IMR-90 (cell line): ENCODE measurements around the gene RALGAPB. TPM values are rescaled to one million over a fixed set of nuclear protein-coding genes. Genes with fewer than 3 reads are reported as not detected.

Source experiments
- ATAC-seq: fragments of 200-7000 bp; cut with Tn5 transposase; 2 replicates; pipeline ENCODE4 v1.9.1; 2020; ENCODE audit warnings: low read depth, mild to moderate bottlenecking, moderate library complexity
- BruUV-seq: library from RNA; stranded (reverse); fragments of 400-500 nt; replicated peaks from 2 replicates; lab custom pipeline; 2021; lab: Mats Ljungman, UMichigan
- CTCF ChIA-PET: fragments of 300-600 bp; formaldehyde crosslinking; extraction: SDS; loops from one replicate; lab custom pipeline; 2021; ENCODE audit warnings: antibody characterized with exemption; lab: Yijun Ruan, JAX
- POLR2A ChIA-PET: fragments of 300-600 bp; sonication (Branson Sonifier 250); formaldehyde crosslinking; loops from one replicate; lab custom pipeline; 2022; ENCODE audit warnings: antibody characterized with exemption; ENCODE audit not compliant: unreplicated experiment; lab: Charles Lee
- DNase-seq: peaks from one replicate; pipeline ENCODE4 v3.0.0; 2013
- H2AFZ ChIP-seq: replicated peaks from 2 replicates; pipeline ENCODE3; 2013; ENCODE audit warnings: low read length, mild to moderate bottlenecking; ENCODE audit not compliant: poor library complexity
- H2AK5ac ChIP-seq: 2 replicates; pipeline ENCODE4 v1.6.1; 2013; ENCODE audit warnings: low read depth, low read length, inconsistent platforms
- H2AK9ac ChIP-seq: replicated peaks from 2 replicates; pipeline ENCODE3; 2013; ENCODE audit warnings: mild to moderate bottlenecking, low read depth, low read length, moderate library complexity; ENCODE audit not compliant: poor library complexity
- H2BK120ac ChIP-seq: 2 replicates; pipeline ENCODE4 v1.6.1; 2013; ENCODE audit warnings: low read depth, low read length, inconsistent platforms
- H2BK15ac ChIP-seq: 3 replicates; pipeline ENCODE4 v1.6.1; 2013; ENCODE audit warnings: low read depth, low read length, inconsistent platforms
- H2BK20ac ChIP-seq: 2 replicates; pipeline ENCODE4 v1.6.1; 2013; ENCODE audit warnings: low read depth, mild to moderate bottlenecking, inconsistent platforms, low read length, moderate library complexity
- H2BK5ac ChIP-seq: 2 replicates; pipeline ENCODE4 v1.6.1; 2013; ENCODE audit warnings: mild to moderate bottlenecking, low read depth, low read length, inconsistent platforms; ENCODE audit not compliant: poor library complexity, severe bottlenecking
- H3K14ac ChIP-seq: replicated peaks from 2 replicates; pipeline ENCODE4 v1.6.1; 2013; ENCODE audit warnings: low read depth, low read length, inconsistent platforms
- H3K18ac ChIP-seq: 2 replicates; pipeline ENCODE4 v1.6.1; 2013; ENCODE audit warnings: low read depth, low read length, control low read depth
- H3K23ac ChIP-seq: 2 replicates; pipeline ENCODE4 v1.6.1; 2013; ENCODE audit warnings: low read depth, low read length, inconsistent platforms
- H3K27ac ChIP-seq: 2 replicates; pipeline ENCODE4 v1.5.1; 2013; ENCODE audit warnings: mild to moderate bottlenecking, control low read depth, low read length; ENCODE audit not compliant: insufficient read depth
- H3K27me3 ChIP-seq: 2 replicates; pipeline ENCODE4 v1.6.1; 2013; ENCODE audit warnings: low read length; ENCODE audit not compliant: control insufficient read depth, insufficient read depth
- H3K36me3 ChIP-seq: 2 replicates; pipeline ENCODE4 v1.6.1; 2013; ENCODE audit warnings: low read length, mixed read lengths; ENCODE audit not compliant: control insufficient read depth, insufficient read depth
- H3K4ac ChIP-seq: 2 replicates; pipeline ENCODE4 v1.6.1; 2013; ENCODE audit warnings: low read depth, low read length, inconsistent platforms
- H3K4me1 ChIP-seq: 2 replicates; pipeline ENCODE4 v1.6.1; 2013; ENCODE audit warnings: low read length, mixed read lengths; ENCODE audit not compliant: control insufficient read depth, insufficient read depth
- H3K4me2 ChIP-seq: 2 replicates; pipeline ENCODE4 v1.6.1; 2013; ENCODE audit warnings: low read depth, mild to moderate bottlenecking, control low read depth, low read length, moderate library complexity
- H3K4me3 ChIP-seq: 2 replicates; pipeline ENCODE4 v1.5.1; 2013; ENCODE audit warnings: low read depth, mild to moderate bottlenecking, control low read depth, low read length, moderate library complexity; ENCODE audit not compliant: insufficient read depth
- H3K56ac ChIP-seq: 2 replicates; pipeline ENCODE4 v1.6.1; 2013; ENCODE audit warnings: low read length, inconsistent platforms; ENCODE audit not compliant: insufficient read depth; ENCODE audit errors: extremely low read depth
- H3K79me1 ChIP-seq, 2 experiments: 2 replicates each; pipeline ENCODE4 v1.6.1; 2013; ENCODE audit warnings: low read length in 2 of 2, inconsistent platforms in 1 of 2, low read depth in 1 of 2
- H3K9ac ChIP-seq: 2 replicates; pipeline ENCODE4 v1.6.1; 2013; ENCODE audit warnings: low read depth, low read length, control low read depth
- H3K9me1 ChIP-seq: 2 replicates; pipeline ENCODE4 v1.6.1; 2013; ENCODE audit warnings: low read length, inconsistent platforms; ENCODE audit not compliant: insufficient read depth
- H3K9me3 ChIP-seq: 2 replicates; pipeline ENCODE4 v1.6.1; 2013; ENCODE audit warnings: low read length; ENCODE audit not compliant: control insufficient read depth, insufficient read depth
- H4K20me1 ChIP-seq: 2 replicates; pipeline ENCODE4 v1.6.1; 2013; ENCODE audit warnings: low read length, inconsistent platforms; ENCODE audit not compliant: insufficient read depth
- H4K5ac ChIP-seq: 2 replicates; pipeline ENCODE4 v1.6.1; 2013; ENCODE audit warnings: mild to moderate bottlenecking, low read depth, low read length, control low read depth
- H4K8ac ChIP-seq, 2 experiments: 2 replicates each; pipeline ENCODE4 v1.6.1; 2013; ENCODE audit warnings: low read depth in 2 of 2, low read length in 2 of 2, control low read depth in 1 of 2, inconsistent platforms in 1 of 2
- H4K91ac ChIP-seq: 2 replicates; pipeline ENCODE4 v1.6.1; 2013; ENCODE audit warnings: low read depth, low read length, inconsistent platforms; ENCODE audit not compliant: insufficient read depth
- BHLHE40 ChIP-seq: fragments of 150-350 bp; IDR thresholded peaks from 2 replicates; pipeline ENCODE4 v1.6.1; 2016; ENCODE audit warnings: mild to moderate bottlenecking, low read depth, low read length
- MAFK ChIP-seq: IDR thresholded peaks from 2 replicates; pipeline ENCODE4 v1.6.1; 2012; ENCODE audit warnings: low read depth, low read length, improper control_type of control experiment
- MXI1 ChIP-seq: IDR thresholded peaks from 2 replicates; pipeline ENCODE4 v1.6.1; 2012; ENCODE audit warnings: low read depth, mild to moderate bottlenecking, low read length, moderate library complexity, borderline replicate concordance
- NFE2L2 ChIP-seq: fragments of 150-350 bp; IDR thresholded peaks from 2 replicates; pipeline ENCODE4 v1.6.1; 2016; ENCODE audit warnings: low read depth, mild to moderate bottlenecking, low read length
- WGBS, 2 experiments: methylation state at CpG; one replicate each; pipeline versions ENCODE4 v1.1.5 to v1.1.7; 2013; ENCODE audit warnings: missing lambda C conversion rate in 2 of 2; ENCODE audit not compliant: insufficient read length in 1 of 2; ENCODE audit errors: extremely low coverage in 2 of 2; 5-methylcytosine and 5-hydroxymethylcytosine counted together
- dilution Hi-C: fragments of 300-500 bp; cut with HindIII; formaldehyde crosslinking; loops from one replicate; pipeline ENCODE4 v1.14.3; 2018; ENCODE audit warnings: low sequenced_read_pairs; ENCODE audit not compliant: unreplicated experiment
- in situ Hi-C: fragments of 300-500 bp; cut with MboI; formaldehyde crosslinking; loops from 3 replicates; pipeline ENCODE4 v1.14.3; 2019; ENCODE audit warnings: low sequenced_read_pairs, inconsistent platforms, mixed read lengths
- intact Hi-C: fragments of 100-400 bp; cut with micrococcal nuclease; formaldehyde crosslinking; loops from 2 replicates; pipeline ENCODE4 v1.10.0; 2022
- polyA plus RNA-seq, 3 experiments: library from polyadenylated mRNA; depleted of rRNA; stranded (reverse); fragments of >200 nt; gene quantifications; 2 replicates each; pipeline ENCODE4 v1.2.3, GENCODE V29; 2012; ENCODE audit warnings: low replicate concordance in 1 of 3
- total RNA-seq: library from RNA; depleted of rRNA; stranded (reverse); fragments of >200 nt; gene quantifications from 2 replicates; pipeline ENCODE4 v1.2.3, GENCODE V29; 2012
- TF ChIP-seq, protein P1 (sequence below): fragments of 150-350 bp; IDR thresholded peaks from 2 replicates; pipeline ENCODE4 v1.6.1; 2017; ENCODE audit warnings: mild to moderate bottlenecking, antibody characterized with exemption, low read length, low read depth
- TF ChIP-seq, protein P2 (sequence below): conservative IDR thresholded peaks from 2 replicates; pipeline ENCODE4 v1.5.1; 2012; ENCODE audit warnings: mild to moderate bottlenecking, low read depth, low read length, improper control_type of control experiment

RALGAPB gene
- total and polyA plus RNA-seq, 2 of the 4 experiments (the other 2 are of a cell fraction), result 12.7 to 30.3 TPM

DNA sequence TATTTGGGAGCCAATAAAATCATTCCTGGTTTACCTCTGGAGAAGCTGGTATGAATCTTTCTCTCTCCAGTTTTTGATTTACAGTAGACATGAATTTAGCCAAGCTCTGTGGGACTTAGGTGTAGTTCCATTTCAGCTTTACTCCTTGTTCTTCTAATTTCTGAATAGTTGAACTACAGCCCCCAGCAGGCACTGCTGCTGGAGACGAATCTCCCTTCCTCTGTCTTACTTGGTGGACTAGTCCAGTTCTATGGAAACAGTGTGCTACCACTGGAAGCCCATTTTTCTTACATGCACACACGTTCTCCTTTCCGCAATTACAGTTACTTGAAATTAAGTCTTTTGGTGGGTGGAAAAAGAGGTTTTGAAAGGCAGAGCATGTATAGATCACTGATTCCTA lies 42.3 kb downstream of the RALGAPB start:
- intact Hi-C loops, result no loop called here
- no peaks in the 10 kb centered on the region for H3K9me1 ChIP-seq
- ATAC-seq (no peak), DNase-seq (no peak)
- no peak overlapping the region for H2BK20ac ChIP-seq
- H3K4me2 ChIP-seq, result no peak overlapping the region
- H3K9me3 ChIP-seq, result no peaks in the 10 kb centered on the region
- no peaks in the 10 kb centered on the region; the same call in 1 of the 2 replicates for H4K20me1 ChIP-seq
- H3K27me3 ChIP-seq, result no peaks in the 10 kb centered on the region
- H2AK5ac ChIP-seq, result no peak overlapping the region
- H2AK9ac ChIP-seq, result no peak overlapping the region
- no peaks in the 10 kb centered on the region for H3K4me1 ChIP-seq
- ChIA-PET POLR2A (no interaction called here), CTCF (no interaction called here)
- H4K5ac ChIP-seq, result no peak overlapping the region
- H2AFZ ChIP-seq, result no peak overlapping the region
- no peak overlapping the region for H3K9ac ChIP-seq
- H3K56ac ChIP-seq, result no peak overlapping the region
- no peak overlapping the region for H3K14ac ChIP-seq
- dilution Hi-C loops, result no loop called here
- H3K23ac ChIP-seq, result no peak overlapping the region
- peaks cover 19% of the 10 kb centered on the region for H3K36me3 ChIP-seq
- no CpG with 5 or more reads among the region's 3 CpGs for WGBS, 2 experiments
- H2BK5ac ChIP-seq, result no peak overlapping the region
- H4K91ac ChIP-seq, result no peak overlapping the region
- H3K4me3 ChIP-seq, result no peak overlapping the region
- H3K27ac ChIP-seq, result no peak overlapping the region
- no peak overlapping the region for H3K18ac ChIP-seq
- H2BK15ac ChIP-seq, result no peak overlapping the region
- no peak overlapping the region for H3K4ac ChIP-seq
- H2BK120ac ChIP-seq, result no peak overlapping the region
- peaks cover 11 to 24% of the 10 kb centered on the region in 2 experiments for H3K79me1 ChIP-seq
- BruUV-seq, result no TSS peak
- TF ChIP-seq NFE2L2, result no peak
- TF ChIP-seq, protein P1, sequence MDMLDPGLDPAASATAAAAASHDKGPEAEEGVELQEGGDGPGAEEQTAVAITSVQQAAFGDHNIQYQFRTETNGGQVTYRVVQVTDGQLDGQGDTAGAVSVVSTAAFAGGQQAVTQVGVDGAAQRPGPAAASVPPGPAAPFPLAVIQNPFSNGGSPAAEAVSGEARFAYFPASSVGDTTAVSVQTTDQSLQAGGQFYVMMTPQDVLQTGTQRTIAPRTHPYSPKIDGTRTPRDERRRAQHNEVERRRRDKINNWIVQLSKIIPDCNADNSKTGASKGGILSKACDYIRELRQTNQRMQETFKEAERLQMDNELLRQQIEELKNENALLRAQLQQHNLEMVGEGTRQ, result no peak
- no peak for TF ChIP-seq MXI1
- TF ChIP-seq BHLHE40, result no peak
- TF ChIP-seq MAFK, result no peak
- TF ChIP-seq, protein P2, sequence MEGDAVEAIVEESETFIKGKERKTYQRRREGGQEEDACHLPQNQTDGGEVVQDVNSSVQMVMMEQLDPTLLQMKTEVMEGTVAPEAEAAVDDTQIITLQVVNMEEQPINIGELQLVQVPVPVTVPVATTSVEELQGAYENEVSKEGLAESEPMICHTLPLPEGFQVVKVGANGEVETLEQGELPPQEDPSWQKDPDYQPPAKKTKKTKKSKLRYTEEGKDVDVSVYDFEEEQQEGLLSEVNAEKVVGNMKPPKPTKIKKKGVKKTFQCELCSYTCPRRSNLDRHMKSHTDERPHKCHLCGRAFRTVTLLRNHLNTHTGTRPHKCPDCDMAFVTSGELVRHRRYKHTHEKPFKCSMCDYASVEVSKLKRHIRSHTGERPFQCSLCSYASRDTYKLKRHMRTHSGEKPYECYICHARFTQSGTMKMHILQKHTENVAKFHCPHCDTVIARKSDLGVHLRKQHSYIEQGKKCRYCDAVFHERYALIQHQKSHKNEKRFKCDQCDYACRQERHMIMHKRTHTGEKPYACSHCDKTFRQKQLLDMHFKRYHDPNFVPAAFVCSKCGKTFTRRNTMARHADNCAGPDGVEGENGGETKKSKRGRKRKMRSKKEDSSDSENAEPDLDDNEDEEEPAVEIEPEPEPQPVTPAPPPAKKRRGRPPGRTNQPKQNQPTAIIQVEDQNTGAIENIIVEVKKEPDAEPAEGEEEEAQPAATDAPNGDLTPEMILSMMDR, result no peak
- in situ Hi-C loops, result no loop called here
- H4K8ac ChIP-seq, result no peak overlapping the region
